H1 (cell line): ENCODE data around the gene KCNQ2. TPM values are rescaled to one million over a fixed set of nuclear protein-coding genes. Genes with fewer than 3 reads are reported as not detected.

Source experiments
- CTCF ChIA-PET: fragments of 300-600 bp; sonication (Branson Sonifier 250); formaldehyde crosslinking; loops from one replicate; lab custom pipeline; 2021; ENCODE audit not compliant: partially characterized antibody; lab: Charles Lee
- POLR2A ChIA-PET: fragments of 300-600 bp; sonication (Branson Sonifier 250); formaldehyde crosslinking; loops from one replicate; lab custom pipeline; 2021; ENCODE audit warnings: inconsistent platforms; ENCODE audit not compliant: partially characterized antibody; lab: Charles Lee
- DNase-seq, 2 experiments: peaks; one replicate each; pipeline versions ENCODE4 v3.0.0 to v3.0.0-alpha.2; 2010 to 2022; ENCODE audit warnings: low spot score in 2 of 2, low read depth in 1 of 2, mixed read lengths in 1 of 2
- FAIRE-seq: peaks from 2 replicates; lab custom pipeline; 2011; peaks lifted over from hg19 to GRCh38; lab: Jason Lieb, UNC
- H2AFZ ChIP-seq: 2 replicates; pipeline ENCODE4 v1.8.1; 2012; ENCODE audit warnings: low read length, inconsistent platforms
- H2AK5ac ChIP-seq: 2 replicates; pipeline ENCODE4 v1.6.1; 2013; ENCODE audit warnings: low read depth, low read length
- H2BK120ac ChIP-seq: replicated peaks from 2 replicates; pipeline ENCODE3; 2013; ENCODE audit warnings: low read depth, low read length, inconsistent platforms
- H2BK12ac ChIP-seq: 2 replicates; pipeline ENCODE4 v1.6.1; 2013; ENCODE audit warnings: low read depth, low read length
- H2BK15ac ChIP-seq: 2 replicates; pipeline ENCODE4 v1.6.1; 2013; ENCODE audit warnings: low read length
- H2BK20ac ChIP-seq: 2 replicates; pipeline ENCODE4 v1.6.1; 2013; ENCODE audit warnings: low read length
- H2BK5ac ChIP-seq: 2 replicates; pipeline ENCODE4 v1.6.1; 2013; ENCODE audit warnings: low read depth, low read length
- H3K14ac ChIP-seq: 2 replicates; pipeline ENCODE4 v1.6.1; 2013; ENCODE audit warnings: inconsistent platforms; ENCODE audit not compliant: insufficient read length
- H3K18ac ChIP-seq: 2 replicates; pipeline ENCODE4 v1.6.1; 2013; ENCODE audit warnings: low read length; ENCODE audit errors: extremely low read depth
- H3K23ac ChIP-seq: 2 replicates; pipeline ENCODE4 v1.6.1; 2013; ENCODE audit warnings: inconsistent platforms; ENCODE audit not compliant: insufficient read length
- H3K23me2 ChIP-seq: 2 replicates; pipeline ENCODE4 v1.6.1; 2013; ENCODE audit warnings: low read depth, low read length
- H3K27ac ChIP-seq: 2 replicates; pipeline ENCODE4 v1.6.1; 2011; ENCODE audit warnings: low read depth, low read length, inconsistent platforms
- H3K27me3 ChIP-seq, 4 experiments: replicated peaks in 1 of 4; 1 replicate in 1 of 4; 2 replicates in 3 of 4; pipeline versions ENCODE4 v1.6.1 to v1.8.1; 2011 to 2013; ENCODE audit warnings: low read length in 3 of 4, mild to moderate bottlenecking in 3 of 4, inconsistent platforms in 2 of 4, mixed read lengths in 2 of 4, moderate library complexity in 1 of 4; ENCODE audit not compliant: control insufficient read depth in 3 of 4, insufficient read depth in 3 of 4; ENCODE audit errors: extremely low read depth in 1 of 4
- H3K36me3 ChIP-seq, 4 experiments: 2 replicates each; pipeline versions ENCODE4 v1.6.1 to v1.8.1; 2011 to 2013; ENCODE audit warnings: mild to moderate bottlenecking in 4 of 4, low read length in 3 of 4, moderate library complexity in 2 of 4, control low read depth in 1 of 4, inconsistent platforms in 1 of 4; ENCODE audit not compliant: insufficient read depth in 4 of 4, control insufficient read depth in 2 of 4
- H3K4ac ChIP-seq: replicated peaks from 2 replicates; pipeline ENCODE3; 2013; ENCODE audit warnings: low read length, low read depth, mixed read lengths, inconsistent platforms; ENCODE audit not compliant: insufficient read length
- H3K4me1 ChIP-seq, 4 experiments: replicated peaks in 1 of 4; 1 replicate in 1 of 4; 2 replicates in 3 of 4; pipeline versions ENCODE4 v1.6.1 to v1.8.1; 2011 to 2013; ENCODE audit warnings: low read length in 3 of 4, inconsistent platforms in 2 of 4, mixed read lengths in 1 of 4; ENCODE audit not compliant: insufficient read depth in 4 of 4, control insufficient read depth in 3 of 4
- H3K4me2 ChIP-seq, 2 experiments: 2 replicates each; pipeline versions ENCODE4 v1.6.1 to v1.8.1; 2011 to 2013; ENCODE audit warnings: low read depth in 2 of 2, low read length in 2 of 2, control low read depth in 1 of 2, inconsistent platforms in 1 of 2, mild to moderate bottlenecking in 1 of 2; ENCODE audit not compliant: insufficient read depth in 1 of 2
- H3K4me3 ChIP-seq, 4 experiments: fragments of 200-600, 300-600 bp in 1 of 4; sonication (generic), shearing (Covaris generic), sonication (Bioruptor Twin) in 1 of 4; 2 replicates each; pipeline versions ENCODE4 v1.5.1 to v1.8.1; 2011 to 2016; ENCODE audit warnings: low read length in 4 of 4, low read depth in 3 of 4, control low read depth in 2 of 4, inconsistent platforms in 2 of 4, mild to moderate bottlenecking in 2 of 4, mixed read lengths in 1 of 4, moderate library complexity in 1 of 4; ENCODE audit not compliant: insufficient read depth in 2 of 4; ENCODE audit errors: extremely low read depth in 1 of 4
- H3K56ac ChIP-seq: replicated peaks from 2 replicates; pipeline ENCODE3; 2013; ENCODE audit warnings: low read depth, mild to moderate bottlenecking, mixed read lengths, low read length, inconsistent platforms; ENCODE audit not compliant: insufficient read length
- H3K79me1 ChIP-seq: 2 replicates; pipeline ENCODE4 v1.6.1; 2013; ENCODE audit warnings: low read depth, low read length, control low read depth
- H3K79me2 ChIP-seq, 2 experiments: 2 replicates each; pipeline versions ENCODE4 v1.6.1 to v1.8.1; 2012 to 2013; ENCODE audit warnings: low read length in 2 of 2, mild to moderate bottlenecking in 2 of 2, inconsistent platforms in 1 of 2; ENCODE audit not compliant: insufficient read depth in 2 of 2, control insufficient read depth in 1 of 2
- H3K9ac ChIP-seq, 4 experiments: replicated peaks in 1 of 4; 1 replicate in 1 of 4; 2 replicates in 3 of 4; pipeline versions ENCODE4 v1.6.1 to v1.8.1; 2011 to 2013; ENCODE audit warnings: low read depth in 3 of 4, low read length in 3 of 4, control low read depth in 2 of 4, mild to moderate bottlenecking in 2 of 4, moderate library complexity in 2 of 4, inconsistent platforms in 1 of 4; ENCODE audit errors: extremely low read depth in 1 of 4
- H3K9me3 ChIP-seq, 2 experiments: 2 replicates each; pipeline versions ENCODE4 v1.6.1 to v1.8.1; 2012 to 2013; ENCODE audit warnings: mild to moderate bottlenecking in 2 of 2, moderate library complexity in 2 of 2, control low read depth in 1 of 2, inconsistent platforms in 1 of 2, low read depth in 1 of 2, low read length in 1 of 2, mixed read lengths in 1 of 2; ENCODE audit not compliant: insufficient read depth in 2 of 2
- H4K20me1 ChIP-seq, 2 experiments: replicated peaks in 1 of 2; 2 replicates each; pipeline versions ENCODE3 to v1.8.1; 2011 to 2013; ENCODE audit warnings: inconsistent platforms in 2 of 2, low read length in 2 of 2, mild to moderate bottlenecking in 1 of 2; ENCODE audit not compliant: insufficient read depth in 2 of 2, control insufficient read depth in 1 of 2
- H4K5ac ChIP-seq: 2 replicates; pipeline ENCODE4 v1.6.1; 2013; ENCODE audit warnings: low read length, low read depth, mixed read lengths, inconsistent platforms; ENCODE audit not compliant: insufficient read length
- H4K8ac ChIP-seq: 2 replicates; pipeline ENCODE4 v1.8.0; 2013; ENCODE audit warnings: mild to moderate bottlenecking, moderate library complexity, low read length, inconsistent platforms; ENCODE audit not compliant: insufficient read depth; ENCODE audit errors: extremely low read depth
- H4K91ac ChIP-seq: replicated peaks from 2 replicates; pipeline ENCODE3; 2013; ENCODE audit warnings: low read length, mixed read lengths, inconsistent platforms; ENCODE audit not compliant: insufficient read length
- CTBP2 ChIP-seq: IDR thresholded peaks from 2 replicates; pipeline ENCODE4 v1.7.0; 2011; ENCODE audit warnings: borderline replicate concordance, mild to moderate bottlenecking, moderate library complexity, mixed read lengths, low read length; ENCODE audit not compliant: insufficient read depth, insufficient read length
- WGBS, 2 experiments: shearing (Covaris generic) in 1 of 2; methylation state at CpG; one replicate each; pipeline versions ENCODE4 v1.1.6 to v1.1.7; 2013 to 2015; ENCODE audit warnings: low lambda C conversion rate in 2 of 2, mixed read lengths in 2 of 2, inconsistent platforms in 1 of 2, low coverage in 1 of 2, missing lambda C conversion rate in 1 of 2; ENCODE audit not compliant: insufficient replicate concordance in 2 of 2, insufficient coverage in 1 of 2, insufficient read length in 1 of 2; ENCODE audit errors: extremely low coverage in 1 of 2, missing lambda C conversion rate in 1 of 2; 5-methylcytosine and 5-hydroxymethylcytosine counted together
- polyA plus RNA-seq, 7 experiments: library from polyadenylated mRNA; depleted of rRNA in 3 of 7; stranded (reverse) in 5 of 7; unstranded in 2 of 7; fragments of >200 nt in 5 of 7; fragments of 200-250 nt in 2 of 7; gene quantifications; 1 replicate in 5 of 7; 2 replicates in 1 of 7; 4 replicates in 1 of 7; pipeline versions ENCODE4 v1.2.1 to v1.2.3, GENCODE V29; 2011 to 2013; ENCODE audit warnings: missing spikeins in 2 of 7, mixed read lengths in 2 of 7
- total RNA-seq: library from RNA; stranded (reverse); fragmentation: NEBNext Ultra II Directional; extraction: Animal tissue kit (Norgen Biotek cat#: 25700); gene quantifications from 2 replicates; pipeline ENCODE4 v1.2.1, GENCODE V29; 2021

Gene KCNQ2
- total and polyA plus RNA-seq, 2 of the 8 experiments (the other 6 are each of a cell fraction or from before 2014, with no cell fraction given) = 82.6 to 243 TPM

DNA sequence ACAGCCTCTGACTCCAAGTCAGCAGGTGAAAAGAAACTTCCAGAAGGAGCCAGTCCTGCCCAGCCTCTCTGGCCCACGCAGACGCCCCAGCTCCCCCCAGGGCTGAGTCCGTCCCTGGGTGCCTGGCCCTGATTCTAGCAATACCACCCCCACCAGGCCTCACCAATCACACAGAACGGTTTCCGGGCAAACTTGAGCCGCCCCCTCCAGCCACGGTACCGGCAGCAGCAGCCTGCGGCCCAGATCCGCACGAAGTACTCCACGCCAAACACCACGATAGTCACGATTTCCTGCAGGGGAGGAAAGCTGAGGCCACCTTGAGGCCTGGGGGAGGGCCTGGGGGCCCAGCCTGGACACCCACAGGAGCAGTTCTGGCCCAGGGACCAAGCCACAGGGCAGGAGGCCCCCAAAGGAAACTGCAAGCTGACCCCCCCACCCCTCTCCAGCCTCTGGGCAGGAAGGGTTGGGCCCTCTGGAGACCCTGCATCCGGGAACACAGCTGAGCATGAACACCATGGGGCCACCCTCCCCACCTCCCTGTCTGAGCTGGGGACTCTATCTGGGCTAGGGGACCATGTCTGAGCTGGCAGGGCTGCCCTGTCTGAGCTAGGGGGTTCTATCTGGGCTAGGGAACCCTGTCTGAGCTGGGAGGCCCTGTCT is 27.2 kb downstream of the KCNQ2 start:
- Histone ChIP-seq H3K14ac (no peak overlapping the region), H3K18ac (no peak overlapping the region), H2AFZ (no peak overlapping the region), H3K4me3 (no peak overlapping the region), H3K4ac (no peak overlapping the region), H3K36me3 (no peaks in the 10 kb centered on the region), H3K79me1 (peaks cover 19% of the 10 kb centered on the region), H2AK5ac (no peak overlapping the region), H4K8ac (peak overlapping the region; percentile 25; the same call in 1 of the 2 replicates), H3K56ac (no peak overlapping the region), H4K5ac (no peak overlapping the region), H4K20me1 (peaks cover 2 to 27% of the 10 kb centered on the region in 2 experiments), H3K23me2 (peaks cover 13% of the 10 kb centered on the region; the same call in 1 of the 2 replicates), H2BK120ac (no peak overlapping the region), H4K91ac (no peak overlapping the region), H2BK12ac (no peak overlapping the region), H2BK5ac (no peak overlapping the region), H2BK20ac (no peak overlapping the region), H3K9ac (no peak overlapping the region), H3K4me2 (no peak overlapping the region), H3K4me1 (peaks cover 0 to 13% (median 6%) of the 10 kb centered on the region in 4 experiments; a peak in 3 of 7 replicates), H3K9me3 (no peaks in the 10 kb centered on the region; a peak in 1 of 4 replicates), H3K27ac (no peak overlapping the region; the same call in 1 of the 2 replicates), H3K23ac (no peak overlapping the region), H2BK15ac (no peak overlapping the region), H3K79me2 (peaks cover 0 to 37% of the 10 kb centered on the region in 2 experiments; a peak in 2 of 4 replicates), H3K27me3 (no peaks in the 10 kb centered on the region)
- DNase-seq = no peak
- FAIRE-seq = no peak
- CTCF ChIA-PET = interaction anchor here (0.8 to 1.6 kb wide), 9 partner anchors 8 to 449 kb away, joined by 3 to 7 read pairs (median 4); partner anchors contain the start of gene BIRC7
- POLR2A ChIA-PET = no interaction called here
- TF ChIP-seq CTBP2 = no peak
- 89% methylated on average over 13 of the region's 15 CpGs; no CpG with 5 or more reads in 1 of the 2 experiments for WGBS, 2 experiments
